HepG2 (cell line): ENCODE data around the gene SEZ6. TPM values are rescaled to one million over a fixed set of nuclear protein-coding genes. Genes with fewer than 3 reads are reported as not detected.

Source experiments
- FOXM1 ChIP-seq: sonication (generic); formaldehyde crosslinking; IDR thresholded peaks from 2 replicates; pipeline ENCODE4 v1.5.0; 2020; ENCODE audit warnings: missing genetic modification reagents
- SPEN ChIP-seq: sonication (generic); formaldehyde crosslinking; IDR thresholded peaks from 2 replicates; pipeline ENCODE4 v1.5.1; 2020; ENCODE audit warnings: low read depth, mild to moderate bottlenecking, missing genetic modification reagents
- SRF ChIP-seq: IDR thresholded peaks from 2 replicates; pipeline ENCODE4 v1.6.1; 2011; ENCODE audit warnings: mild to moderate bottlenecking, low read depth, low read length, moderate library complexity
- SRY ChIP-seq: sonication (generic); formaldehyde crosslinking; IDR thresholded peaks from 2 replicates; pipeline ENCODE4 v1.8.0; 2022; ENCODE audit warnings: mild to moderate bottlenecking, missing genetic modification reagents
- ZNF496 ChIP-seq: sonication (generic); formaldehyde crosslinking; IDR thresholded peaks from 2 replicates; pipeline ENCODE4 v1.8.1; 2023; ENCODE audit warnings: mild to moderate bottlenecking, moderate library complexity, missing genetic modification reagents; ENCODE audit not compliant: insufficient replicate concordance
- ZSCAN29 ChIP-seq: sonication (generic); formaldehyde crosslinking; conservative IDR thresholded peaks from 2 replicates; pipeline ENCODE4 v1.4.0; 2020; ENCODE audit warnings: mild to moderate bottlenecking, missing genetic modification reagents
- polyA plus RNA-seq, 8 experiments: library from polyadenylated mRNA; depleted of rRNA in 3 of 8; stranded (reverse) in 7 of 8; unstranded in 1 of 8; fragments of >200 nt; fragmentation: Illumina TruSeq in 4 of 8; extraction: Trizol in 4 of 8; gene quantifications; 2 replicates each; pipeline versions ENCODE4 v1.2.1 to v1.2.3, GENCODE V29; 2011 to 2016; ENCODE audit warnings: low read depth in 4 of 8, missing spikeins in 1 of 8, mixed read lengths in 1 of 8; ENCODE audit not compliant: insufficient read depth in 1 of 8
- total RNA-seq, 5 experiments: library from RNA; depleted of rRNA; stranded (reverse); fragments of >200 nt; fragmentation: Illumina TruSeq; extraction: Trizol; gene quantifications; 2 replicates each; pipeline ENCODE4 v1.2.3, GENCODE V29; 2016; ENCODE audit warnings: low read depth in 1 of 5
- TF ChIP-seq, protein P1 (sequence below), 2 experiments: fragments of 450-650 bp in 1 of 2; sonication (generic) in 1 of 2; formaldehyde crosslinking in 1 of 2; IDR thresholded peaks; 2 replicates each; pipeline versions ENCODE4 v1.6.1 to v1.8.0; 2016 to 2022; ENCODE audit warnings: antibody characterized with exemption in 1 of 2, mild to moderate bottlenecking in 1 of 2, missing genetic modification reagents in 1 of 2
- TF ChIP-seq, protein P2 (sequence below): fragments of 450-650 bp; IDR thresholded peaks from 2 replicates; pipeline ENCODE4 v1.6.1; 2017

SEZ6 gene
- total and polyA plus RNA-seq, 2 of the 13 experiments (the other 11 are each of a cell fraction or from before 2014, with no cell fraction given) = not detected

DNA sequence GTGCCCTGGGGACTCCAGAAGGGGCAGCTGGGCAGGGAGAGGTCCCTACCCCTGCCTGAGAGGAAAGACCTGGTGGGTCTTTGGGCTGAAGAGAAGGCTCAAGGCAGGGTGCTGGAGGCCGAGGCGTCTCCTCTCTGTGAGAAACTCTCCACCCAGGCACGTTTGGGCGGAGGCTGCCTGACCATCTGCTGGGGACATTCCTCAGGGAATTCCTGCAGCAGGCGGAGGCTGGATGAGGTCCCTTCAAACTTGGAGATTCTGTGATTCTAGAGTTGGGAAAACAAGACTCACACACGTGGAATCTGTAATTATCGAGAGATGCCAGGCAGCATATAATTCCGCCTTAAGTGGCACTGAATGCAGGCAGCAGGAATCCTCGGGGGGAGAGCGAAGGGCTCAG, 33.4 kb downstream of the SEZ6 start (continued):
- TF ChIP-seq, protein P1, sequence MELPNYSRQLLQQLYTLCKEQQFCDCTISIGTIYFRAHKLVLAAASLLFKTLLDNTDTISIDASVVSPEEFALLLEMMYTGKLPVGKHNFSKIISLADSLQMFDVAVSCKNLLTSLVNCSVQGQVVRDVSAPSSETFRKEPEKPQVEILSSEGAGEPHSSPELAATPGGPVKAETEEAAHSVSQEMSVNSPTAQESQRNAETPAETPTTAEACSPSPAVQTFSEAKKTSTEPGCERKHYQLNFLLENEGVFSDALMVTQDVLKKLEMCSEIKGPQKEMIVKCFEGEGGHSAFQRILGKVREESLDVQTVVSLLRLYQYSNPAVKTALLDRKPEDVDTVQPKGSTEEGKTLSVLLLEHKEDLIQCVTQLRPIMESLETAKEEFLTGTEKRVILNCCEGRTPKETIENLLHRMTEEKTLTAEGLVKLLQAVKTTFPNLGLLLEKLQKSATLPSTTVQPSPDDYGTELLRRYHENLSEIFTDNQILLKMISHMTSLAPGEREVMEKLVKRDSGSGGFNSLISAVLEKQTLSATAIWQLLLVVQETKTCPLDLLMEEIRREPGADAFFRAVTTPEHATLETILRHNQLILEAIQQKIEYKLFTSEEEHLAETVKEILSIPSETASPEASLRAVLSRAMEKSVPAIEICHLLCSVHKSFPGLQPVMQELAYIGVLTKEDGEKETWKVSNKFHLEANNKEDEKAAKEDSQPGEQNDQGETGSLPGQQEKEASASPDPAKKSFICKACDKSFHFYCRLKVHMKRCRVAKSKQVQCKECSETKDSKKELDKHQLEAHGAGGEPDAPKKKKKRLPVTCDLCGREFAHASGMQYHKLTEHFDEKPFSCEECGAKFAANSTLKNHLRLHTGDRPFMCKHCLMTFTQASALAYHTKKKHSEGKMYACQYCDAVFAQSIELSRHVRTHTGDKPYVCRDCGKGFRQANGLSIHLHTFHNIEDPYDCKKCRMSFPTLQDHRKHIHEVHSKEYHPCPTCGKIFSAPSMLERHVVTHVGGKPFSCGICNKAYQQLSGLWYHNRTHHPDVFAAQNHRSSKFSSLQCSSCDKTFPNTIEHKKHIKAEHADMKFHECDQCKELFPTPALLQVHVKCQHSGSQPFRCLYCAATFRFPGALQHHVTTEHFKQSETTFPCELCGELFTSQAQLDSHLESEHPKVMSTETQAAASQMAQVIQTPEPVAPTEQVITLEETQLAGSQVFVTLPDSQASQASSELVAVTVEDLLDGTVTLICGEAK (IDR thresholded peaks at IDR 0.05) = no peak
- TF ChIP-seq, protein P1 (CRISPR knock-in tag; IDR thresholded peaks at IDR 0.05) = no peak
- no peak for TF ChIP-seq ZSCAN29 (CRISPR knock-in tag)
- TF ChIP-seq, protein P2, sequence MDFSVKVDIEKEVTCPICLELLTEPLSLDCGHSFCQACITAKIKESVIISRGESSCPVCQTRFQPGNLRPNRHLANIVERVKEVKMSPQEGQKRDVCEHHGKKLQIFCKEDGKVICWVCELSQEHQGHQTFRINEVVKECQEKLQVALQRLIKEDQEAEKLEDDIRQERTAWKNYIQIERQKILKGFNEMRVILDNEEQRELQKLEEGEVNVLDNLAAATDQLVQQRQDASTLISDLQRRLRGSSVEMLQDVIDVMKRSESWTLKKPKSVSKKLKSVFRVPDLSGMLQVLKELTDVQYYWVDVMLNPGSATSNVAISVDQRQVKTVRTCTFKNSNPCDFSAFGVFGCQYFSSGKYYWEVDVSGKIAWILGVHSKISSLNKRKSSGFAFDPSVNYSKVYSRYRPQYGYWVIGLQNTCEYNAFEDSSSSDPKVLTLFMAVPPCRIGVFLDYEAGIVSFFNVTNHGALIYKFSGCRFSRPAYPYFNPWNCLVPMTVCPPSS = no peak
- TF ChIP-seq SPEN = no peak
- TF ChIP-seq ZNF496 (CRISPR knock-in tag) = no peak
- TF ChIP-seq SRF = no peak
- no peak for TF ChIP-seq SRY (CRISPR knock-in tag)
- no peak for TF ChIP-seq FOXM1 (CRISPR knock-in tag)
